ENCODE results near the gene ACKR2.
"Not testable (repeated sequence)": the region's sequence is repeated elsewhere in the genome, so short reads cannot be mapped to it uniquely, and the experiment has no call there.

Gene ACKR2

DNA sequence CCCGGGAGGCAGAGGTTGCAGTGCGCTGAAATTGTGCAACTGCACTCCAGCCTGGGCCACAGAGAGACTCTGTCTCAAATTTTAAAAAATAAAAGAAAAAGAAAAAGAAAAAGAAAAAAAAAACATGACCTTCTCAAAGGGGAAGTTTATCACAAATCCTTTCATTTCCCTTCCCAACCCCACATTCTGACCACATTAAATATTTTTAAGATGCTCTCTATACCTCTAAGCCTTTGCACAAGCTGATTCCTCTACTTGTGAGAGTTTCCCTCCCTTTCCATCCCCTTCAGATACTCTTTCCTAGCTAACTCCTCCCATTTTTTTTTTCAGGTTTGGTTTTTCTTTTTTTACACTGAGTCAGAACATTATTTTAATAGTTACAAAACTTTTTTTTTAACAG, 9.0 kb upstream of the ACKR2 start:
- H3K4me3 ChIP-seq (ENCODE audit: low read depth, low read length), result no peak overlapping the region
- no peak for DNase-seq (ENCODE audit: low read depth)

DNA sequence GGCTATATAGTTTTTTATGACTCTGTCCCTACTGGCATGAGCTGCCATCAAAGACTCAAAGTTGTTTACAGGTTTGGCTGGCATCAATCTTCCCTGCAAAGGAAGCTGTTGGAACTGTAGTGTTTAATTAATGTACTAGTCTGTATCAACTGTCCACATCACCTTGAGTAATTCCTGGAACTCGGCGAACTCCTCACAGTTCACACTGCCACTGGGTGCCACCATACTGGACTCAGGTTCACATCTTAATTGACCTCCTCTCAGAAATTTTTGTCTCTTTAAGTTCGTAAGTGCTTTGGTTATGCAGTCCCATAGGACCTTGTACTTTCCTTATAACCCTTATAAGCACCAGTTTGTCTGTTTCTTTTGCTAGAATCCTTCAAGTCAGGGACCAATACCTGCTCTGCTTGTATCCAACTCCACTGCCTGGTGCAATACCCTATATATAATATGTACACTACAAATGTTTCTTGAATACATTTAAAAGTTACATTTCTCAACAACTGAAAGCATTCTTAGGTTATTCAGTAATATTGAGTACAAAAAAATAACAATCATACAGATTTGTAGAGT, 8.1 kb upstream of the ACKR2 start:
- no peak for DNase-seq (ENCODE audit: low read depth)
- no peak overlapping the region for H3K4me3 ChIP-seq (ENCODE audit: low read depth, low read length)

DNA sequence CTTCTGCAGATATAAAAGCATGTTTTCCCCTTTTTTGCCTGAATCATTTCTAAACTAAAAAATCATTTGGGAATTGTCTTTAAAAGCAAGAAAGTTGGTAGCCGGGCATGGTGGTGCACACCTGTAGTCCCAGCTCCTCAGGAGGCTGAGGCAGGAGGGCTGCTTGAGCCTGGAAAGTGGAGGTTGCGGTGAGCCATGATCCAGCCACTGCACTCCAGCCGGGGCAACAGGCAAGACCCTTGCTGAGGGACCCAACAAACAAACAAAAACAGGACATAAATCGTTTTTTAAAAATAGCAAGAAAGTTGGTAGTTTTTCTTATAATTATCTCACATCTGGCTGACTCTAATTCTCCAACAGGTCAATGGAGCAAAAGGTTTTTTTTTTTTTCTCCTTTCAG, 7.5 kb upstream of the ACKR2 start:
- H3K4me3 ChIP-seq (ENCODE audit: low read depth, low read length), result no peak overlapping the region
- no peak for DNase-seq (ENCODE audit: low read depth)

DNA sequence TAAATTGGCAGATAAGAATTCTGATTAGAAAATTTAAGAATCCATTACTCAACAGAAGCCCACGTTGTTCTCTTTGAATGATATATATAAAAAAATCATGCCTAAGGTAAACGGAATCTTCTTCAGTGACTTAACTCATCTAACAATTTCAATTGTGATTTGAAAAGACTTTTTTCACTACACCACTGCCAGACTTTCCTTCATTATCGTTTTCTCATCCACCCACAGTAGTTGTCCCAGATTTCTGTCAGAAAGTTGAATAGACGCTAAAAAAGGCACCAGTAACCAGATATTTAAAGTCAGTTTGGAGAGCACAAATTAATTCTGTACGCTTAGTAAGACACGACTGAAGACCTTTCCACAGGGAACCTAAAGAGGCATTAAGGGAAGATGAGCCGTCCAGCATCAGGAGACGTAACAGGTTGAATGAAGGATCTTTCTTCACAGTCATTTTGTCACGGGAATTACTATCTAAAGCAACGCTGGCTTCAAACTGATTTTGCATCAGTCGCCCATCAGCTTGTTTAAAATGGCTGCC, 6.3 kb upstream of the ACKR2 start:
- H3K4me3 ChIP-seq (ENCODE audit: low read depth, low read length), result peak overlapping the region; percentile 93
- no peak for DNase-seq (ENCODE audit: low read depth)

DNA sequence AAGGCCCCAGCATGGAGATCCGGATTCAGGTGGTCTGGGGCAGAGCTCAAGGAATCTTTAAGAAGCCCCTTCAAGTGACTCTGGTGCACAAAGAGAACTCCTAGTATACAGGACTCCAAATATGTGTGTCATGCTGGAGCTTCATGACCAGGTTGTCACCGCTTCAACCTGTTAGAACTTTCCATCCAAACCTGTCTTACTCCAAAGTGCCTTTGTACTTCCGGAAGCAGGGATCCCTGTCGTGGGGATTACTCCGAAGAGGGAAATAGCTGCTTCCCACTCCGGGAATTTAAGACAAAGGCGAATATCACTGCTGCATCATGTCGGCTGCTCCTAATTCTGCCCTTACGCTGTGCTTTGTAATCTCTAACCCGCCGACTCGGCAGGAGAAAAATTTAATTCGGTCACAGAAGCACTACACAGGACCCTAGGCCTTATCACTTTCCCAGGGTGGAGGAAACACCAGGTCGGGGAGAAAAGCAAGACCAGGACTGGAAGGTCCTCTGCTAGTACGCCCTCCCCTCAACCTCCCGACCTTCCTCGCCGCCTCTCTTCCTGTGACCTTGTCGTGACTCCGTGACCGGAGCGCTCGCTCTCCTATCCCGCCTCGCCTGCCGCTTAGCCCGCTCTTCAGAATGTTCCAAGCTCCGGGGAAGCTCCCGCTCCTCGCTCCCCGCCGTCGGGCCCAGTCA, 5.7 kb upstream of the ACKR2 start:
- DNase-seq (ENCODE audit: low read depth), result no peak
- H3K4me3 ChIP-seq (ENCODE audit: low read depth, low read length), result peak overlapping the region; percentile 93

DNA sequence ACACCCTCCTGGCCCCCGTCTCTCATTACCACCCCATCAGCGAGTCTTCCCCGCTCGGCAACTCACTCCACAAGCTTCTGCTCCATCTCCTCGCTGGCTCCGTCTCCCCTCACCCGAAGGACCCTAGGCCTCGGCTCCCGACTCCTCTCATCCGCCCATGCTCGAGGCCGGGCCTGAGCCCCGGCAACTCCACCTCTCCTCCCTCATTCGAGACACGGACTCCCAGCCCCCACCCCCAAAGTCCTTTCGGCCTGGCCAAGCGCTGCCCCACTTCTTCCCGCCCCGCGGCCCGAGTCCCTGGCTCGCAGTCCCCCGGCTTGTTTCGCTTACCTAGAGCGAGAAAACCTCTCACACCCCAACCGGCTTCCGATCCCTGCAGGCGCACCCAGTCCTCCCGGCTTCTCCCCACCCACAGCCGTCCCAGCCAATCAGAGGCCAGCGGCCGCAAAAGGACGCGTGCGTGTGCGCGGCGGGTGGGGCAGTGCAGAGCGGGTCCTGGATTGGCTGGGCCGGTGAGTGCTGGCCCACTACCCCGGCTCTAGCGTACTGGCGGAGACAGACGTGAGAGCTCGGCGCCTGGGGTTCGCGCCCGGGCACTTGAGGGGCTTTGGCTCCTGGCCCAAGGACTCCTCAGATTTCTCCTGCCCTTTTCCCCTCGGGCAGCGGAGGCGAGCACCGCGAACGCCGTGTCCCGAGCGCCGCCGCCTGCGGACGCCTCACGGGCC, 5.0 kb upstream of the ACKR2 start, which contains the start of gene HIGD1A:
TSS of gene HIGD1A (minus strand) at position 385 of the 725 bp plus-strand sequence. CDS start 10,237 bp downstream, outside the sequence.
- peak within 1 kb of the TSS; percentile 93 for H3K4me3 ChIP-seq (ENCODE audit: low read depth, low read length)
- peak; percentile 86 for DNase-seq (ENCODE audit: low read depth)

DNA sequence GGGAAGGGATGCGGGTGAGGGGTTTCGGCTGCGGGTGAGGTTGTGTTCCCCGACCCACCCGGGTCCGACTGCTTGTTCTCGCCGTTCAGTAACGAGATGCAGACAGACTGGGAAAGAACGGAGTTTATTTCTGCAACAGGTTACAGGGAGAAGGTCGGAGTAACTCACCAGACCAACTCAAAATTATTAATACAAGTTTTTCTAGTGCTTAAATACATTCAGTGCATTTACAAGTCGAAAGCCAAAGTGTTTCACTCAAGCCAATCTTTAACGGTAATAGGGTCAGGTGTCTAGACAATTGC, 4.5 kb upstream of the ACKR2 start:
- peak overlapping the region; percentile 93 for H3K4me3 ChIP-seq (ENCODE audit: low read depth, low read length)
- DNase-seq (ENCODE audit: low read depth), result no peak

DNA sequence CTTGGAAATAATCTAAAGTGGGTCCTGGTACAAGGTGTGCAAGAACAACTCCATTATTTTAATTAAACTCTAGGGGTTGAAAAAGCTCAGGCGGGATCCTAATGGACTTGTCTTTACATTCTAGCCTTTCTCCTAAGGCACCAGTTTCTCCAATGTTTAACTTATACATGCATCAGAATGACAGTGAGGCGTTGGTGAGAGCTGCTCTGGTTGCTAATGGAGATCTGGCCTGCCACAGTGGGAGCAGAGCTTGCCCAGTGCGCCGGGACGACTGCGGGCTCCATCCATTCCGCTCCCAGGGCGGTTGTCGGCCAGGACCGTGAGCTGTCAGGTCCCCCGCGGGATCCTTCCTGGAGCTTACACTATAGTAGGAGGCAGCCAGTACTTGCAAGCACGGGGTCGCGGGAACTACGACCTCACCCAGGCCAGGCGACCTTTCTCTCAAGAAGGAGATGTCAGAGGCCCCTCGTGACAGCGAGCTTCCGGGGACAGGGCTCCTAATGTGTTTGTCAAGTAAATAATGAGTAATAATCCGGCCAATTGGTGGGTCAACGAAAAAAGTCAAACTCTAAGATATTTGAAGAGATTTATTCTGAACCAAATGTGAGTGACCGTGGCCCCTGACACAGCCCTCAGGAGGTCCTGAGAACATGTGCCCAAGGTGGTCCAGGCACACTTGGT, 4.0 kb upstream of the ACKR2 start:
- no peak for DNase-seq (ENCODE audit: low read depth)

DNA sequence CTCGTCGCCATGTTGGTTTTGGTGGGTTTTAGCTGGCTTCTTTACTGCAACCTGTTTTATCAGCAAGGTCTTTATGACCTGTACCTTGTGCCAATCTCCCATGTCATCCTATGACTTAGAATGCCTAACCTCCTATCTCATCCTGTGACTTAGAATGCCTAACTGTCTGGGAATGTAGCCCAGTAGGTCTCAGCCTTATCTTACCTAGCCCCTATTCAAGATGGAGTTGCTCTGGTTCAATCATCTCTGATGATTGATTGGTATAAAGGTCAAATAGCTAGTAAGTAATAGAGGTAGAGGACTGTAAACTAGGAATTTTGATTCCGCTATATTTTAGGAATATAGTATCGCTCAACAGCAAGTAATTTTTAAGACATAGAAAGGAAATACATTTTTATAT, 1.3 kb upstream of the ACKR2 start:
- no peak for DNase-seq (ENCODE audit: low read depth)
- H3K4me3 ChIP-seq (ENCODE audit: low read depth, low read length), result no peak overlapping the region

More for the DNA sequence above, 4.0 kb upstream of the ACKR2 start:
- H3K4me3 ChIP-seq (ENCODE audit: low read depth, low read length), result peak overlapping the region; percentile 93

DNA sequence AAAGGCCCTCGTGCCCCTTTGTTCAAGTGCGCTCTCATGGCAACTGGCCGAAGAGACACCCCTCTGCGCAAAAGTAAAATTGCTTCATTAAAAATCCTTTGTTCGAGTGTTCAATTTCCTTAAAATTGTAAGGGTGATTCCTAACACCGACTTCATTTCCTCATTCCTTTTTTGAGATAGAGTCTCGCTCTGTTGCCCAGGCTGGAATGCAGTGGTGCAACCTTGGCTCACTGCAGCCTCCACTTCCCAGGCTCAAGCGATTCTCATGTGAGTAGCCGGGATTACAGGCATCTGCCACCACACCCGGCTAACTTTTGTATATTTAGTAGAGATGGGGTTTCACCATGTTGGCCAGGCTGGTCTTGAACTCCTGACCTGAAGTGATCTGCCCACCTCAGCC, 1.5 kb downstream of the ACKR2 start:
- H3K4me3 ChIP-seq (ENCODE audit: low read depth, low read length), result not testable (repeated sequence)

DNA sequence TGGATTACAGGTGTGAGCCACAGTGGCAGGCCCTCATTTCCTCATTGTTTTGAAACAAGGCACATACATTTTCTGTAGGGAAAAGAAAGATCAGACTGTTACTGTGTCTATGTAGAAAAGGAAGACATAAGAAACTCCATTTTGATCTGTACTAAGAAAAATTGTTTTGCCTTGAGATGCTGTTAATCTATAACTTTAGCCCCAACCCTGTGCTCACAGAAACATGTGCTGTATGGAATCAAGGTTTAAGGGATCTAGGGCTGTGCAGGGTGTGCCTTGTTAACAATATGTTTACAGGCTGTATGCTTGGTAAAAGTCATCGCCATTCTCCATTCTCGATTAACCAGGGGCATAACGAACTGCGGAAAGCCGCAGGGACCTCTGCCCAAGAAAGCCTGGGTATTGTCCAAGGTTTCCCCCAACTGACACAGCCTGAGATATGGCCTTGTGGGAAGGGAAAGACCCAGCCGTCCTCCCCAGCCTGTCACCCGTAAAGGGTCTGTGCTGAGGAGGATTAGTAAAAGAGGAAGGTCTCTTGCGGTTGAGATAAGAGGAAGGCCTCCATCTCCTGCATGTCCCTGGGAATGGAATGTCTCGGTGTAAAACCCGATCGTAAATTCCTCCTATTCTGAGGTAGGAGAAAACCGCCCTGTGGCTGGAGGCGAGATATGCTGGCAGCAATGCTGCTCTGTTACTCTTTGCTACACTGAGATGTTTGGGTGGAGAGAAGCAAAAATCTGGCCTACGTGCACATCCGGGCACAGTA, 2.1 kb downstream of the ACKR2 start:
- not testable (repeated sequence) for H3K4me3 ChIP-seq (ENCODE audit: low read depth, low read length); DNase-seq (ENCODE audit: low read depth)

More for the DNA sequence above, 1.5 kb downstream of the ACKR2 start:
- not testable (repeated sequence) for DNase-seq (ENCODE audit: low read depth)

DNA sequence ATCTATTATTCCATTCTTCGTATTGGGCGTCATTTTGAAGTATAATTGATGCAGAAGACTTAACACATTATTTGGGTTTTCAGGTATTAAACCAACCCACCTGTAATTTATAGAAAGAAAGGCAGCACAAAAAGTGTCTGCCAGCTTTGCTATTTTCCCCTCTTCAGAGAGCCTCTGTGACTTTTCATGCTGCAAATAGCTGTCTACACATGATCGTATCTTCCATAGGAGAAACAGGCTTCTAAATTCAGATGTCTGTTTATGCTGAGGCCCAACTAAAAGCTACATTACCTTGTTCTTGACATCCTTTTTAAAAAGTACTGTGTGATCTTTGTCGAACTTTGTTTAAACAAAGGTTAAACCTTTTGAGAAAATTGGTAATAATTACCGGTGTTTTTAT, 5.0 kb downstream of the ACKR2 start:
- DNase-seq (ENCODE audit: low read depth), result no peak
- H3K4me3 ChIP-seq (ENCODE audit: low read depth, low read length), result no peak overlapping the region

DNA sequence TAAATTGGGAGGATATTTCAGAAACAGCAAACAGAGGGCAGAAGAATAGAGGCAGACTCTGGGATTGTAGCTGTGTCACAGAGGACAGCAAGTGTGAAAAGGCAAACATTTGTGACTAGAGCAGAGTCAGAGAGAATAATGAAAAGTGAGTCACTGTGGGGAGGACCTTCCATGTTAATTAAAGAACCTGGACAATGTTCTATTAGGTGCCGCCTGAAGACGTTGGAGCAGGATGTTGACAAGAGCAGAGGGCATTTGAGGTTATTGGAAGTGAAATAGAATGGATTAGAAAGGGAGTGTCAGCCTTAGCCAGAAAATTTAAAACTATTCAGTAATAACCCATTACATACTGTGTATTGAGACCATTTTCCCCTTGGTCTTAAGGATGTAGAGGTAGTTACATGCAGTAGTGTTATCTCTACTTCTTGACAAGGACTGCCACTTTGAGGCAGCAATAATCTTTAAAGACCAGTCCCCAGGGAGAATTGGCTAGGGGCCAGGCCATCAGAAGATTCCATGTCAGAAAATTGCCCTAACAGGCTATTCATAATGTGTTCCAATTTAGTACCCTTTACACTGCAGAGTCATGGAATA, 5.8 kb downstream of the ACKR2 start:
- H3K4me3 ChIP-seq (ENCODE audit: low read depth, low read length), result no peak overlapping the region
- no peak for DNase-seq (ENCODE audit: low read depth)

DNA sequence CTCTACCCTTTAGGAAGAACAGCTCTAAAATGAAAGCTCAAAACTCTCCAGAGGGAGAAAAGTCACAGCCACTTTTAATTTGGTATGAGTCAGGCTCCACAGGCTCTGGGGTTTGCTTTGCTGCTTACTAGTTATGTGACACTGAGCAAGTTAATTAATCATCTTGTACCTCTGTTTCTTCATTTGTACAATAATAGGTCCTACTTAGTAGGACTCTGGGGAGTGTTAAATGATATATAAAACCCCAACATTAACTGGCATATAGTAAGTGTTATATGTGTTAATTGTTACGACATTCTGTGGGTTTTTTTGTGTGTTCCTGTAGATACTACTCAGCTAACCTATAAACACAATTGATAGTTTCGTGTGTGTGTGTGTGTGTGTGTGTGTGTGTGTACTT, 6.6 kb downstream of the ACKR2 start:
- DNase-seq (ENCODE audit: low read depth), result no peak
- no peak overlapping the region for H3K4me3 ChIP-seq (ENCODE audit: low read depth, low read length)

DNA sequence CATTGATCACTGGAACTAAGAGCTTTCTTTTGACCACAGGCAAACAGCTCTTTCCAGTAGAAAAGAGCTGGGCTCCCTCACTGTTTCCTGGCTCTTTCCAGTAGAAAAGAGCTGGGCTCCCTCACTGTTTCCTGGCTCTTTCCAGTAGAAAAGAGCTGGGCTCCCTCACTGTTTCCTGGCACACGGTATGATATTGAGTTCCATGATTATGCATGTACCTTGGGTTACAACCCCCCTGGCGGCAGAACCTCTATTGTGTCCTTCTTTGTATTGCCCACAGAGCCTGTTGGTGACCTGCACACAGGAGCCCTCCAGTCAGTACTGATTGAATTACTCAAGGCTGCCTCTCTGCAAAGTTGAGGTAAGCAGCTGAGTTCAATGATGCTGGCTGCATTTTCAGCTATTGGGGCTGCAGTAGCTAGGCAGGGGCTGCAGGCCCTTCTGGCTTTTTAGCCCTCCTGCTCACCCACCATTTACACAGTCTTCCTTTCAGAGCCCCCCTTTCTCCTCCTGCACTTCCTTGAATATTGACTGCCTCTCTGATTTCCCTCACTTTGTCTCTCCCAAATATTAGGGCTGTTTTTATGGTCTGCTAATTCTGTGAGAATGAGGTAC, 10.2 kb downstream of the ACKR2 start:
- no peak for DNase-seq (ENCODE audit: low read depth)
- no peak overlapping the region for H3K4me3 ChIP-seq (ENCODE audit: low read depth, low read length)

DNA sequence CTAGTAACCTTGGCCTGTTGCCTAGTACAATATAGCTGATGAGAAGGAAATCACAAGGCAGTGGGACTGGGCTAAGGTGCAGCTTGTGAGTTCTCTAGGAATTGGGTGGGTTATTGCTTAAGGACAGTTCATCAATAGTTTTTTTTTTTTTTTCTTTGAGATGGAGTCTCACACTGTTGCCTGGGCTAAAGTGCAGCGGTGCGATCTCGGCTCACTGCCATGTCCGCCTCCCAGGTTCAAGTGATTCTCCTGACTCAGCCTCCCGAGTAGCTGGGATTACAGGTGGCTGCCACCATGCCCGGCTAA, 11.5 kb downstream of the ACKR2 start:
- H3K4me3 ChIP-seq (ENCODE audit: low read depth, low read length), result no peak overlapping the region
- DNase-seq (ENCODE audit: low read depth), result no peak

DNA sequence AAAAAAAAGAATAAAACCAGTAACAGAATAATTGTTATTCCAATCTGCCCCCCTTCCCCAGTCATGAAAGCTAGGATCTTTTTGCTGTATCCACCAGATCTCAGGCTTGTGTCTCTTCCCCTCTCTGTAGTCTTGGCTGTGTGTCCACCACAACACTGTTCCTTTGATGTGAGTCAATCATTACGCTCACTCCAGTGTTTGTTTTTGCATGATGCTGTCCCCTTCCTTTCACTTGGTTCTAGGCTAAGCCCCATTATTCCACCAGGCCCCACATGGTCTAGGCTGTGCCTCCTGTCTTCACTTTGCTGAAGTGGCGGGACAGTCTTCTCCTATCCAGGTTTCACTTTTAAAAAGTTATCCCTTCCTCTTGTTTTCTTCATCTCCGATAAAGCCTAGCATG, 13.6 kb downstream of the ACKR2 start:
- no peak overlapping the region for H3K4me3 ChIP-seq (ENCODE audit: low read depth, low read length)
- DNase-seq (ENCODE audit: low read depth), result no peak

DNA sequence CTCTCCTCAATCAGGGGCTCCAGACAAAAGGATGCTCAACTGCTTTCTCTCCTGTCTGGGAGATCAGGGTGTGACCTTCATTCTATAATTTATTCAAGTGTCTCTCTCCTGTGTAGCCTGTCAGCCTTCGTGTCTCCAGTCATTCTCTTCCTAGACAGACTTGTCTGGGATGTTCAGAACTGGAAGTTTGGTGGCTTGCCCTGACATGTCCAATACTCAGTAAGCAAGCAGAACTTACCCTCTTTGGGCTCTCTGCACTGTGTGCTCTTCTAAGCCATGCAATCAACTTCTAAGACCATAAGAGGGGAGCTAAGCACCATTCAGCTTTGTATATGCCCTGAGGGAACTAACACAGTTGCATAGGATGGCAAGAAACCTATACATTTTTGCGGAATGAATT, 14.1 kb downstream of the ACKR2 start:
- DNase-seq (ENCODE audit: low read depth), result no peak
- no peak overlapping the region for H3K4me3 ChIP-seq (ENCODE audit: low read depth, low read length)

DNA sequence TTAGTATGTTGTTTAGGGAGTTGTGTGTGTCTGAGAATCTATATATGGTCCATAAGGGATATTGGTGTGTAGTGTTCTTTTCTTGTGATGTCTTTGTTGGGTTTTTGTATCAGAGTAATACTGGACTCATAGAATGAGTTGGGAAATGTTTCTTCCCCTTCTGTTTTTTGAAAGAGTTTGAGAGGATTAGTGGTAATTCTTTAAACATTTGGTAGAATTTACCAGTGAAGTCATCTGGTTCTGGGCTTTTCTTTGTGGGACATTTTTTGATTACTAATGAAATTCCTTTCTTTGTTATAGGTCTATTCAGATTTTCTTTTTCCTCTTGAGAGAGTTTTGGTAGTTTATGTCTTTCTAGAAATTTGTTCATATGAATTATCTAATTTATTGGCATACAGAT, 16.9 kb downstream of the ACKR2 start:
- DNase-seq (ENCODE audit: low read depth), result no peak

More for the DNA sequence above, 16.9 kb downstream of the ACKR2 start:
- no peak overlapping the region for H3K4me3 ChIP-seq (ENCODE audit: low read depth, low read length)

All from skeletal muscle cell (primary cell).